ENCODE data around the gene CRACR2A. TPM values are rescaled to one million over a fixed set of nuclear protein-coding genes. Genes with fewer than 3 reads are reported as not detected.

Gene CRACR2A
- total and polyA plus RNA-seq, 9 of the 15 experiments (the other 6 are each of a cell fraction or from before 2014, with no cell fraction given) = 2.1 to 15.1 (median 10.4) TPM

DNA sequence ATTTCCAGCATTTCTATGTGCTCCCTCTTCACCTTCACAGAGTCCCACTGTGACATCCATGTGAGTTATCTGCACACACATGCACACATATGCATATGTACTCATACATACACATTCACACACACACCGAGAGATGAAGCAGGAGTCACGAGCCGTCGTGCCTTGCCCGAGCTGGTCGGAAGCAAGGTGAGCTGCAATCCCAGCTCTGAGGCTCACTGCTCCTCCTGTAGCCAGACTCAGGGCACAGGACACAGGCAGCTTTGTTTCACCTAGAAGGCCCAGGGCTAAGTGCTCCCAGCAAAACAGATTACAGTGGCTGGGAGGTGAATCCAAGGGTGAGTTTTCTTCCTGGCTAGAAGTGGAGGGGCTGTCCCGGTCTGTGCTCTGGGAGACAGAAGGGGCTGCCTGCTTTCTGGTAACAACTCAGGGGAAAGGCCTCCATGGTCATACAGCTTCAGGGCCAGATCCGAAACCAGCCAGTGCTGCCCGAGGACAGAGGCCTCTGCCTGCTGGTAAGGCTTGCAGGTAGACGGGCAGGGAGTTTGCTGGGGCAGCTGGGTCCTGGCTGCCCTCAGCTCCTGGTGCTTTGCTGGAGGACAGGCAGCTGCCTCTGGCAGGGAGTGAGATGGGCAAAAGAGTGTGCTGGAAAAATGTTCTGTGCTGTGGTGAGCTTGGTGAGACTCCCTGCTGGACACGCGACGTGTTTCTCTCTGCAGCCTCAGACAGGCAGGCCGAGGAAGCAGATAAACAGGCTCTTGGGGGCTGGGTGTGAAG is 123.7 kb downstream of the CRACR2A start (continued):
- TF ChIP-seq, protein P1, sequence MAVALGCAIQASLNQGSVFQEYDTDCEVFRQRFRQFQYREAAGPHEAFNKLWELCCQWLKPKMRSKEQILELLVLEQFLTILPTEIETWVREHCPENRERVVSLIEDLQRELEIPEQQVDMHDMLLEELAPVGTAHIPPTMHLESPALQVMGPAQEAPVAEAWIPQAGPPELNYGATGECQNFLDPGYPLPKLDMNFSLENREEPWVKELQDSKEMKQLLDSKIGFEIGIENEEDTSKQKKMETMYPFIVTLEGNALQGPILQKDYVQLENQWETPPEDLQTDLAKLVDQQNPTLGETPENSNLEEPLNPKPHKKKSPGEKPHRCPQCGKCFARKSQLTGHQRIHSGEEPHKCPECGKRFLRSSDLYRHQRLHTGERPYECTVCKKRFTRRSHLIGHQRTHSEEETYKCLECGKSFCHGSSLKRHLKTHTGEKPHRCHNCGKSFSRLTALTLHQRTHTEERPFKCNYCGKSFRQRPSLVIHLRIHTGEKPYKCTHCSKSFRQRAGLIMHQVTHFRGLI (CRISPR knock-in tag; IDR thresholded peaks at IDR 0.05) = no peak
- no peak for TF ChIP-seq ERF (CRISPR knock-in tag; IDR thresholded peaks at IDR 0.05)
- no peak for TF ChIP-seq RBM39 (optimal IDR thresholded peaks at IDR 0.05; ENCODE audit: low read depth, low read length)
- no peak for TF ChIP-seq ZNF354B (CRISPR knock-in tag; IDR thresholded peaks at IDR 0.05)
- TF ChIP-seq HNRNPLL (IDR thresholded peaks at IDR 0.05; ENCODE audit: low read depth, low read length, poor library complexity, severe bottlenecking) = no peak
- TF ChIP-seq LARP7 (IDR thresholded peaks at IDR 0.05) = no peak
- no peak for TF ChIP-seq ZNF696 (CRISPR knock-in tag; conservative IDR thresholded peaks at IDR 0.05)
- no peak for TF ChIP-seq ZNF311 (CRISPR knock-in tag; IDR thresholded peaks at IDR 0.05)
- no peak for TF ChIP-seq RBBP5 (IDR thresholded peaks at IDR 0.05; ENCODE audit: borderline replicate concordance, insufficient read depth, low read length, poor library complexity, severe bottlenecking)

DNA sequence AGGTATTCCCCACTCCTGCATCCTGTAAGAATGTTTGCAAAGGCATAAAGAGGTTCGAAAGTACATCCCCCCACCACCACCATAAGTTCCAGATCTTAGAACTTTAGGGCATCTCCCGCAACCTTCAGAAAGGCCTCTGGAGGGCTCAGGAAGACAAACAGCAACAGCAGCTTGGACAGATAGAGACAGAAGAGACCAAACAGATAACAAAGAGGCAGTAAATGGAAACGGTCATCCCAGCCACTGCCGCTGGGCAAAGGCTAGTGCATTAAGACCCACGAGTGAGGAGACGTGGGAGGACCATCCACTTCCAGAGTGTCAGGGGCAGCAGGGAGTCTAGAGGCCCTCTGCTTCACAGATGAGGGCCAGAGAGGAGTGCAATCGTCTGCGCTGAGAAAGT is 124.3 kb downstream of the CRACR2A start:
- ATAC-seq = no peak
- Histone ChIP-seq H3K4me1 (replicated peaks in 1 of 2; ENCODE audit: control insufficient read depth in 2 of 2, insufficient read depth in 2 of 2, low read length in 2 of 2) (no peaks in the 10 kb centered on the region), H3K27ac (ENCODE audit: extremely low read depth, low read depth, low read length) (no peak overlapping the region), H3K4me3 (no peak overlapping the region), H2AFZ (ENCODE audit: low read depth, low read length) (no peak overlapping the region), H3K9me3 (replicated peaks; ENCODE audit: control insufficient read depth, insufficient read depth, low read depth, low read length) (no peaks in the 10 kb centered on the region), H3K9me1 (ENCODE audit: control insufficient read depth, insufficient read depth, low read length) (no peaks in the 10 kb centered on the region), H4K20me1 (replicated peaks; ENCODE audit: control insufficient read depth, insufficient read depth, low read length) (no peaks in the 10 kb centered on the region), H3K36me3 (ENCODE audit: control insufficient read depth, insufficient read depth, low read length) (peaks cover 9% of the 10 kb centered on the region; the same call in 1 of the 3 replicates), H3K27me3 (ENCODE audit: control insufficient read depth in 2 of 2, insufficient read depth in 2 of 2, low read length in 2 of 2) (no peaks in the 10 kb centered on the region), H3K4me2 (ENCODE audit: insufficient read depth, low read length) (no peak overlapping the region), H3K9ac (ENCODE audit: insufficient read depth in 1 of 2, low read depth in 2 of 2, low read length in 2 of 2) (no peak overlapping the region), H3K79me2 (ENCODE audit: control insufficient read depth, insufficient read depth, low read length) (no peaks in the 10 kb centered on the region)
- no peak for FAIRE-seq
- no peak for DNase-seq (ENCODE audit: extremely low read depth in 1 of 4, low spot score in 3 of 4)
- ChIA-PET CTCF (ENCODE audit: low intra/inter-chr PET ratio) (no interaction called here), POLR2A (no interaction called here)
- BruUV-seq (replicated peaks) = no TSS peak
- in situ Hi-C loops (cut with MboI) (no loop called here), intact Hi-C loops (cut with micrococcal nuclease) (no loop called here)
- 83% methylated on average over 6 of the region's 8 CpGs for WGBS (ENCODE audit: insufficient coverage, low coverage, missing lambda C conversion rate)
- TF ChIP-seq HNRNPK (IDR thresholded peaks at IDR 0.05; ENCODE audit: low read depth, low read length, poor library complexity, severe bottlenecking) (no peak), CEBPB (tag; IDR thresholded peaks at IDR 0.05) (no peak), HDAC2 (IDR thresholded peaks at IDR 0.05) (no peak), GATAD2A (IDR thresholded peaks at IDR 0.05) (no peak), HEY1 (CRISPR knock-in tag; IDR thresholded peaks at IDR 0.05; ENCODE audit: borderline replicate concordance) (no peak), ZNF217 (CRISPR knock-in tag; IDR thresholded peaks at IDR 0.05) (no peak), MEIS2 (IDR thresholded peaks at IDR 0.05; ENCODE audit: partially characterized antibody) (no peak), SNRNP70 (optimal IDR thresholded peaks at IDR 0.05; ENCODE audit: low read depth, low read length) (no peak), ZFP36 (IDR thresholded peaks at IDR 0.05; ENCODE audit: low read depth, low read length, partially characterized antibody) (no peak), NRF1 (conservative IDR thresholded peaks at IDR 0.05 in 1 of 2, IDR thresholded peaks at IDR 0.05 in 1 of 2) (no peak), ZNF263 (CRISPR knock-in tag; IDR thresholded peaks at IDR 0.05; ENCODE audit: borderline replicate concordance) (no peak), PHTF2 (CRISPR knock-in tag; IDR thresholded peaks at IDR 0.05) (no peak), MCM2 (IDR thresholded peaks at IDR 0.05; ENCODE audit: low read depth) (no peak), ZKSCAN8 (CRISPR knock-in tag; IDR thresholded peaks at IDR 0.05) (no peak), ZNF586 (CRISPR knock-in tag; conservative IDR thresholded peaks at IDR 0.05) (no peak)

Measured in K562 (cell line).